ENCODE measurements around the gene ZC2HC1C.

The ZC2HC1C gene

DNA sequence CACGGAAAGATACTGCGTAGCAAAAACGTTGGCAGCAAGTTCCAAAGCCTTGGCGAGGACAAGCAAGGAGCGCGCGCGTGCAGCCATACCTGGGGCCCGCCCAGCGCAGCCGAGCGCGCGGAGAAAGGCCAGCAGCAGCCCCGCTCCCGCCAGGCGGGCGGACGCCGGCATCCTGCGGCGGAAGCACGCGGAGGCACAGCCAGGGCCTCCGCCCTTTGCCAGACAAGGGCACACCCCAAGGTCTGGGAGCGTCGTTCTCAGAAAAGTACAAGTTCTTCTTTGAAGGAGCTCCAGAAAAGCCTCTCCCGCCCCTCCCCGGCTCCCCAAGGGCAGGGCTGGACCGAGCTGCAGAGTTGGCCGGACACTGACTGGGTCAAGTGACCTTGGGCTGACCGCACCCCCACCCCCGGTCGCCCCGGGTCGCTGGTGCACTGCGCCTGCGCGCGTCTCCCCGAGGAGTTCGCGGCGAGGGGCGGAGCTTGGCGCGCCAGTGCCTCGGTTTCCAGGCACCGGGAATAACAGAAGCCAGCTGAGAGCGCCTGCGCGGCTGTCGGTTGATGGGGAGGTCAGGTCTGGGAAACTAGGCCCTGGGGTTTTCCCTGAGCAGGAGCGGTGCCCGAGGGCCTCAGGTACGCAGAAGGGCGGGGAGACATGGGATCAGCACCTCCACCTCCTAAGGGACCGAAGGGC, at the start of gene ZC2HC1C:
TSS of gene ZC2HC1C (plus strand) at position 521 of the 690 bp plus-strand sequence. CDS start 933 bp downstream, outside the sequence.
- peak; percentile 91 for DNase-seq

GRCh38 chr14:75022655-75023054, 46.8 kb upstream of the ZC2HC1C start:
- DNase-seq = no peak

GRCh38 chr14:75023108-75023507, 46.3 kb upstream of the ZC2HC1C start:
- no peak for DNase-seq

DNA sequence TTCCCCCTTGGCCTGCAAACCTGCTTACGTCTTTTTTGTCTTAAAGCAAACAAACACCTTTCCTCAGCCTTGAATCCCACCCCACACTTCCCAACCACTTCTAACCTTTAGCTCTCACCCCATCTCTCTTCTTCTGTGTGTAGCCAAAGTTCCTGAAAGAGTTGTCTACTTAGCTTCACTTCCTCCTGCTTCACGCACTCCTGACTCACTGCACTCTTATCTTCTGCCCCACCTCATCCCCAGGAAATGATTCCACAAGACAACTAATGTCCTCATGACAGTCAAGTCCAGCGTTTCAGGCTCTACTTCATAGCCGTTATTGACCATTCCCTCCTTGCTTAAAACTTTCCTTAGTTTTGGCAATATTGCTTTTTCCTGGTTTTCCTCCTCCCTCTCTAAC, 44.4 kb upstream of the ZC2HC1C start:
- DNase-seq = no peak

- no peak for DNase-seq
Observed at GRCh38 chr14:75025876-75026275, 43.6 kb upstream of the ZC2HC1C start.

DNA sequence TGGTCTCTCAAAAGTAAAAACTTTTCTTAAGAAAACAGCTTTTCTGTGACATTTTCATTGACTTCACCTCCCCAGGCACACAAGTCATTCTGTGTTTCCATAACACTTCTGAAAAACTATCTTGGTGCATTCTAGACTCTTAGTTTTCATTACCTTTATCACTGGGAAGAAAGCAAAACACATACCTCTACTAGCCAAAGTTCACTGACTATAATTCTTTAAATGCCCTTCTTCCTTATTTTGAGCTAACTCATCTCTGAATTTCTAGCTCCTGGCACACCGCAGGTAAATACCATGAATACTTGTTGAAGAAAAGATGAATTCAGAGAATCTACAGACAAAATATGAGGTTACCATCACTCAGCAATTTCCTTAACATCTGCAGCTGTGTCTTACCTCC, 39.3 kb upstream of the ZC2HC1C start:
- no peak for DNase-seq

GRCh38 chr14:75032939-75033338, 36.5 kb upstream of the ZC2HC1C start:
- DNase-seq = no peak

DNA sequence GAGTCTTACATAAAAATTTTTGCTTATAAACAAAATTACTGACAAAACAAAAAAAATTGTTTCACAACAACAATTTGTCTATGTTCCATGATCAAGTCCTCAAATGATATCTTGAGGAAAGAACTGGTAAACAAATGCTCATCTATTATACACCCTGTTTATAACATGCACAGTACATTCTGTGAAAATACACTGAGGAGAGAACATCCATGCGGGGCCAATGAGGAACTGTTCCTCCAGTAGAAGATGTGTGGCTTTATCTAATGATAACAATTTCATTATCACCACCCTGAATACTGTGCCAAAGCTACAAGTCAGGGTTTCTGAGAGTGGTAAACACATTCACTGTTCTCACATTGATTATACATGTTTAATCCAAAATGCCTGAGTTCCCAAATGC, 28.9 kb upstream of the ZC2HC1C start:
- DNase-seq = no peak

DNA sequence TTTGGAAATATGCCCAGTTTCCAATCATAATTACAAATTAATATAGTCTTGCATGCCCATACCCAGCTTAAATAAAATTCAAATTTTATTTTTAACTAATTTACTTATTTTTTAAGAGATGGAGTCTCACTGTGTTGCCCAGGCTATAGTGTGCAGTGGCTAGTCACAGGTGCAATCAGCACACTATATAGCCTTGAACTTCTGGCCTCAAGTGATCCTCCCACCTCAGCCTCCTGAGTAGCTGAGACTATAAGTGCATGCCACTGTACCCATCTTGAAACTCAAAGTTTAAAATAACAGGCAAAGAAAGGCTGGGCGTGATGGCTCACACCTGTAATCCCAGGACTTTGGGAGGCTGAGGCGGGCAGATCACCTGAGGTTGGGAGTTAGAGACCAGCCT, 28.5 kb upstream of the ZC2HC1C start:
- DNase-seq = no peak

- DNase-seq = no peak
Observed at GRCh38 chr14:75041613-75042012, 27.8 kb upstream of the ZC2HC1C start.

- no peak for DNase-seq
Observed at GRCh38 chr14:75042035-75042434, 27.4 kb upstream of the ZC2HC1C start.

DNA sequence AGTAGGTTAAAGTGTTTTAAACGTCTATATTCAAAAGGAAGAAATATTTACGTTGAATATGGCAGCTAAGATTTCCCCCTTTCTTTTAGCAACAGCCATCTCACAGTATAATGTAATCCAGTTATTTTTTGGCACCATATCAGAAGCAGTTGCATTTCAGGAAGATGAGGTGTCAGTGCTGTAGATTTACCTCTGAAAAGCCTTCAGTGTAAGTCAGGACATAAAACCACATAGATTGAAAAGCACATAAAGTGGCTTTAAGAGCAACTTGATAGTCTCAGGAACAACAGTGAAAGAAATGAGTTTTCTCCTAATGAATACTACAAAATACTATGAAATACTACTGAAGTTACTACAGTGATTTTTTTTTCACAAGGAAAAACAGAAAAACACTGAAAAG, 25.1 kb upstream of the ZC2HC1C start:
- no peak for DNase-seq

- DNase-seq = no peak
Observed at GRCh38 chr14:75044752-75045151, 24.7 kb upstream of the ZC2HC1C start.

DNA sequence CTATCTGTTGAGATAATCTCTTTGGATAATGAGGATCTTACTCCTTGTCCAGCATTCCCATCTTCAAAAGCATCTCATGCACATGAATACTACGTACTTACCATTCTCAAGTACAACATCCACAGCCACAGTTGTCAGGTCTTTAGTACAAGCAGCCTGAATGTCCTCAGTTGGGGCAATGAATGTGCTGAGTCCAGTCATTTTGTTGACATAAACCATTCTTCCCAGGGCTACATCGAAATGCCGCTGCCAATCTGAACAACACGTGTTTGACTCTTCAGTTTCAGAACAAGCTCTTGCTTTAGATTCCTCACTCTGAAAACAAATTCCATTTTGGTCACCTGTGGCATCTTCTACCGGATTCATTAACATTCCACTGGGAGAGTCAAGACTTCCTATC, 23.2 kb upstream of the ZC2HC1C start:
- no peak for DNase-seq

DNA sequence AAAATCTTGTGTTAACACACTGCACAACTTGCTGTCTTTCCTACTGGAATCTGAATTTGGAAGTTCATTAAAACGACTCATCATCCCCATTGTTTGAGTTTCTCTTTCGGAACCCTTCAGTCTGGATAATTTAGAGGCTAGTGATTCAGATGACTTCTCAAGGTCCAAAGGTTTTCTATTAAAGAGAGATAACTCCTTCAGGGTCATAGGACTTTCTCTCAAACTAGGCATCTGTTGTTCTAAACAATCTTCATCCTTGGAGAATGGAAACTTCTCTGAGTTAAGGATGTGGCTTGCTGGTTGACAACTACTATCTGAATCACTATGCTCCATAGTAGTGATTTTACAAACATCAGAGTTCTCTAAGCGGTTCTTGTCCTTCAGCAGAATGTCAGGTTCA, 22.5 kb upstream of the ZC2HC1C start:
- DNase-seq = no peak

- DNase-seq = no peak
Observed at GRCh38 chr14:75047506-75047905, 21.9 kb upstream of the ZC2HC1C start.

DNA sequence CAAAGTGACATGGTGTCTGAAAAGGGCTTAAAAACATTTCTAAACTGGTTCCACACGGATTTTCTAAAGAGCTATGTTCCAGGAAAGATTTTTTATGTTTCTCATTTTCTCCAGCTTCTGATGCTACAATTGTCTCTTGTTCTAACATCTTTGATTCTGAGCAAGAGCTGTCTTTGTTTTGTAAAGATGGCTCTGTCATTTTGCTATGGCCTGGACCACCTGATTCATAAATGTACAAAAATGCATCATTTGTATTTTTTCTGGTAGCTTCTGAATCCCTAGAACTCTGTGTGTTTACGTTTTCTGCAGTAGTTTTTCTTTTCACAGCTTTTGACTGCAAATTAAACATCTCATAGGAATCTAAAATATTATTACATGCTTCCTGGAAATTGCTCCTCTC, 21.3 kb upstream of the ZC2HC1C start:
- no peak for DNase-seq

- DNase-seq = no peak
Observed at GRCh38 chr14:75049136-75049535, 20.3 kb upstream of the ZC2HC1C start.

DNA sequence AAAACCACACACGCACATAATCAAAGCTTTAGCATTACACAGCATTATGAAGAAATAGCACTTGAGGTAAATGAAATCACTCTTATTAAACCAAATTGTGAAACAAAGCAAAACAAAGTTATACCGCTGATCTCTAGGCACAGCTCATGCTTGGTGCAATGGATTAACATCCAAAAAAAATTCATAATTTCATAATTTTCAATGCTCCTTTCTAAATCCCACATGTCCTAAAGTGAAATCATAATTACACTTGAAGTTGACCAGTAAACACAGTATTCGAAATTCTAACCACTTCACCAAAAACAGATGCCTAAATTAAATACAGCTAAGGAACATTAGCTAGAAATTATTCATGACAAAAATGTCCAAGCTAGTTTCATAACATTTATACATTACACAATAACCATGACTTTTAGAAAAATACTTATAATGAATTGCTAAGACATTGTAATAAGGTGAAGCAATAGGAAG, 19.7 kb upstream of the ZC2HC1C start:
- DNase-seq = no peak

DNA sequence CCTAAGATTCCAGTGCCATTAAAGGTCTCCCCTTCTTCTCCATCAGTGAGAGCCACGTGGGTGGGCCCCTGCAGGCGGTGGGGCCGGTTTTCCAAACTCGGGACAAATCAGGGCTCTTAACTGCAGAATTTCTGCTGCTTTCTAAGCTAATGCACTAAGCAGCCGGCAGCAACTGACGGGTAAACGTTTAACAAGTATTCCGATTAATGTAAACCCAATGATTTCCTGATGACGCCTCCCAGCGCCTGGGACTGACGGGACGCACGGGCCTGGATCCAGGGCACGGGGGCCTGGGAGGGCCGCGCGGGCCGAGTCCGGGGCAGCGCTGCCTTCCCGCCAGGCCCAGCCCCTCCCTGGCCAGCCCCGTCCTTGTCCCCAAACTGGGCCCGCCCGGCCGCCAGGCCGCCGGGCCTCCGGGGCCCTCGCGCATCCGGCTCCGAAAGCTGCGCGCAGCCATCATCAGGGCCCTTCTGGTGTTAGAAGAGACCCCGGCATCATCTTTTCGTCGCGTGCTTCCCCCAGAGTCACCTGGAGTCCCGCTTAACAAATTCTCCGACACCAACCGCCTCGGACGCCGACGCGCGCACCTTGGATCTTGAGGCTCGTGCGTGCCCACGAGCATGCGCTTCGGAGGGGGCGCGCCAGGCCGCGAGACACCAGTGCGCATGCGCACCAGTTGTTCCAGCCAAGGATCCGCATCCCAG, 18.4 kb upstream of the ZC2HC1C start, which contains the start of gene MLH3:
TSS of gene MLH3 (minus strand) at position 616 of the 704 bp plus-strand sequence. CDS start 1,812 bp downstream, outside the sequence.
- DNase-seq = peak; percentile 90

GRCh38 chr14:75051556-75051899, 17.9 kb upstream of the ZC2HC1C start:
- no peak for DNase-seq

DNA sequence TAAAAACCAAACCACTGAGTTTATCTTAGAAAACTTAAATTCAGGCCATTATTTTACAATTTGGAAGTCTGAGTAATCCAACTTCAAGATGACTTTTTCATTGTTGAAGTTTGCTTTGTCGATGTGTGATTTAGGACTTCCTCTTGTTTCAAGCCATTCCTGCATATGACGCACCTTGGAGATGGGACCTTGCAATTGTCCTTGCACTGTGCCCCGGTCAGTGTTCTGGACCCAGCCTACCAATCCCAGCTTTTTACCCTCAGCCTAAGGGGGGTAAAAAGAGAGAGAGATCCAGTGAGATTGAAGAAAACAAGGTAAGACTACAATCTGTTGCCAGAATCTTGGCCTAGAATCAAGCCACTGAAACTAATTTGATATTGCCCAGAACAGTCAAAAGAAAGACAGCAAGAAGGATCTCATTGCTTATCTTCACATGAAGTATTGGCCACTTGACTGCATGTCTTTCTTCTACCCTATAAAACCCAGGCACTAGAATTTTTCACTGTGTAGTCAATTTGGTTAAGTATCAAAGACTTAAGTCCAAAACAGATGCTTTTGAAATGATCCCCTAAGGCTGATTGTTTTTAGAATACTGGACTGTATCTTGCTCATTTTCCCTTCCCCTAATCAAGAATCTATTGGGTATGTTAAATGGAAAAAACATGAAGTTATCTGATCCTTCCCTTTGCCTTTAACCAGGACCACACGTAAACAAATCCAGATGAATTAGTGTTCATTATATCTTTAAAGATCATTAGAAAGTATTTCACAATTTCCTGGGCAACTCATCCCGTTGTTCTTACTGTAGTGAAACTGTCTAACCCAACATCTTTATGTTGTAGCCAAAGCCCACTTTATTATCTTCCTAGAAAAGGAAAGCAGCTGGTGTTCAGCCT, 15.8 kb upstream of the ZC2HC1C start:
- no peak for DNase-seq

GRCh38 chr14:75054421-75054820, 15.0 kb upstream of the ZC2HC1C start:
- DNase-seq = no peak

All from activated CD8-positive, alpha-beta memory T cell treated with anti-CD3 and anti-CD28 coated beads, Interleukin-2, amount 50 U/mL, for 48 hours (primary cell).